PC-9 (cell line): ENCODE results near the gene PABPC1L. TPM values are rescaled to one million over a fixed set of nuclear protein-coding genes. Genes with fewer than 3 reads are reported as not detected.

Experiments
- BruUV-seq: library from RNA; stranded (reverse); fragments of 400-500 nt; replicated peaks from 2 replicates; lab custom pipeline; 2021; lab: Mats Ljungman, UMichigan
- CTCF ChIA-PET: fragments of 300-600 bp; sonication (Branson Sonifier 250); formaldehyde crosslinking; loops from one replicate; lab custom pipeline; 2022; ENCODE audit warnings: antibody characterized with exemption; lab: Charles Lee
- POLR2A ChIA-PET: fragments of 300-600 bp; sonication (Branson Sonifier 250); formaldehyde crosslinking; loops from one replicate; lab custom pipeline; 2022; ENCODE audit warnings: antibody characterized with exemption; ENCODE audit not compliant: unreplicated experiment; lab: Charles Lee
- DNase-seq, 2 experiments: peaks; one replicate each; pipeline versions ENCODE4 v3.0.0 to v3.0.0-alpha.2; 2015 to 2022; ENCODE audit warnings: mixed read lengths in 1 of 2
- H2AFZ ChIP-seq: fragments of 200-600 bp; sonication (generic); 2 replicates; pipeline ENCODE4 v1.8.1; 2017; ENCODE audit warnings: antibody characterized with exemption
- H3F3A ChIP-seq: fragments of 200-600 bp; sonication (generic); 2 replicates; pipeline ENCODE4 v1.8.1; 2017; ENCODE audit warnings: antibody characterized with exemption, mild to moderate bottlenecking, low read depth; ENCODE audit not compliant: insufficient read depth
- H3K27ac ChIP-seq: fragments of 200-600 bp; sonication (generic); 2 replicates; pipeline ENCODE4 v1.6.1; 2016; ENCODE audit warnings: mixed run types
- H3K27me3 ChIP-seq: fragments of 200-600 bp; sonication (generic); 2 replicates; pipeline ENCODE4 v1.6.1; 2016; ENCODE audit warnings: low read depth, mixed run types; ENCODE audit not compliant: insufficient read depth
- H3K36me3 ChIP-seq: fragments of 200-600 bp; sonication (generic); 2 replicates; pipeline ENCODE4 v1.6.1; 2016; ENCODE audit warnings: low read depth, mixed run types
- H3K4me1 ChIP-seq: fragments of 200-600 bp; sonication (generic); replicated peaks from 2 replicates; pipeline ENCODE4 v1.6.1; 2016; ENCODE audit warnings: mixed run types; ENCODE audit not compliant: insufficient read depth
- H3K4me2 ChIP-seq: fragments of 200-600 bp; sonication (generic); 2 replicates; pipeline ENCODE4 v1.6.1; 2017; ENCODE audit warnings: mixed run types
- H3K4me3 ChIP-seq: fragments of 200-600 bp; sonication (generic); 2 replicates; pipeline ENCODE4 v1.6.1; 2016; ENCODE audit warnings: mixed run types
- H3K79me2 ChIP-seq: fragments of 200-600 bp; sonication (generic); 2 replicates; pipeline ENCODE4 v1.6.1; 2017; ENCODE audit warnings: low read depth, mixed run types
- H3K9me2 ChIP-seq: fragments of 200-600 bp; sonication (generic); 2 replicates; pipeline ENCODE4 v1.8.1; 2017; ENCODE audit warnings: mild to moderate bottlenecking; ENCODE audit not compliant: insufficient read depth
- H3K9me3 ChIP-seq: fragments of 200-600 bp; sonication (generic); 2 replicates; pipeline ENCODE4 v1.8.1; 2016; ENCODE audit warnings: low read depth; ENCODE audit not compliant: insufficient read depth
- H4K20me1 ChIP-seq: fragments of 200-600 bp; sonication (generic); 2 replicates; pipeline ENCODE4 v1.8.1; 2017; ENCODE audit not compliant: insufficient read depth
- EZH2 ChIP-seq: fragments of 200-600 bp; sonication (generic); IDR thresholded peaks from 2 replicates; pipeline ENCODE4 v1.8.0; 2017; ENCODE audit warnings: antibody characterized with exemption, low read depth
- intact Hi-C: fragments of 100-400 bp; cut with micrococcal nuclease; formaldehyde crosslinking; loops from one replicate; pipeline ENCODE4 v1.10.0; 2022; ENCODE audit not compliant: unreplicated experiment
- total RNA-seq: library from RNA; stranded (reverse); gene quantifications from 2 replicates; pipeline ENCODE4 v1.2.3, GENCODE V29; 2021
- TF ChIP-seq, protein P1 (sequence below): fragments of 200-600 bp; sonication (generic); conservative IDR thresholded peaks from 2 replicates; pipeline ENCODE4 v1.6.1; 2017; ENCODE audit warnings: mixed run types, antibody characterized with exemption, mild to moderate bottlenecking, moderate library complexity

The PABPC1L gene
- total RNA-seq, 1 experiment from 2014 or later = 132 TPM

DNA sequence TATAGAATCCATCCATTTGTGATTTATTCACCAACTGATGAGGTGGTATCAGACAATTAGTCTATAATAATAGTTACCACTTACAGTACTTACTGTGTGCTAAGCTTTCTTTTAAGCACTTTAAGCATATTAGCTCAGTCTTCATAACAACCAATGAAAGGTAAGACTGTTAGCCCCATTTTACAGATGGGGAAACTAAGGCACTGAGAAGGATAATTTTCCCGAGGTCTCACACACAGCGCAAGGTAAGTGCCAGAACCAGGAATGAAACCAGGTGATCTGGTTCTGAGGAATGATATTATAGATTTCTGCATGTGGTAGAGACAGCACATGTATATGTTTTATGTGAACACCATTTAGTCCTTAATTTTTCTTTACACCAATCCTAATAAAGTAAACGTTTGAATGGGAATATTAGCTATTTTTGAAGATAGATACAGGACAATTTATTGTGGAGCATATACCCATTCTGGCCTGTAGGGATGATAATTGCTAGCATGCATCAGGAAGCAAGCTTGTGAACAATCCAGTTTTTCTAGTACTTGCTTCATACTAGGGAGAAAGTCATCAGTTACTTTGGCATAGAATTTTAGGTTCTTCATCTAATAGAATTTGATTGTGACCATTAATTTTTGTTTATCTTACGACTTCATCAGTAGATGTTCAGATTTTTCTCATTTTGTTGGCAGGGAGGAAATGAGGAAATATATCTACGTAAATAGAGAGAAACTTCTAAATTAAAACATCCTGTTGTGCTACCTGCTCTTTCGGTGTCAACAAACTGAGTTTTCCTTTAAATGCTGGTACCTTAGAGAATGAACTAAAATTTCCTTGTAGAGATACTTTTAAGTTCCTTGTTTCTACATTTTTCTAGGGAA, 21.4 kb upstream of the PABPC1L start:
- Histone ChIP-seq H3K9me2 (no peaks in the 10 kb centered on the region), H3F3A (peaks cover 33% of the 10 kb centered on the region), H3K4me1 (peaks cover 42% of the 10 kb centered on the region), H4K20me1 (peaks cover 75% of the 10 kb centered on the region), H3K27ac (0 out of 2 replicates have a peak overlapping the region, but pooled peaks have one; percentile 14), H3K36me3 (peaks cover 39% of the 10 kb centered on the region; the same call in 1 of the 2 replicates), H3K4me3 (peak overlapping the region; percentile 94), H3K4me2 (peak overlapping the region; percentile 95), H3K79me2 (peaks cover 79% of the 10 kb centered on the region), H2AFZ (no peak overlapping the region), H3K9me3 (no peaks in the 10 kb centered on the region), H3K27me3 (no peaks in the 10 kb centered on the region)
- BruUV-seq = no TSS peak
- intact Hi-C loops = no loop called here
- POLR2A ChIA-PET = interaction anchor here (0.5 to 0.7 kb wide), 3 partner anchors 14 to 1428 kb away, joined by 3 to 23 read pairs (median 3); no protein-coding TSS in a partner anchor
- DNase-seq = peak; percentile 12 to 87
- CTCF ChIA-PET = no interaction called here
- TF ChIP-seq EZH2 = no peak
- TF ChIP-seq, protein P1, sequence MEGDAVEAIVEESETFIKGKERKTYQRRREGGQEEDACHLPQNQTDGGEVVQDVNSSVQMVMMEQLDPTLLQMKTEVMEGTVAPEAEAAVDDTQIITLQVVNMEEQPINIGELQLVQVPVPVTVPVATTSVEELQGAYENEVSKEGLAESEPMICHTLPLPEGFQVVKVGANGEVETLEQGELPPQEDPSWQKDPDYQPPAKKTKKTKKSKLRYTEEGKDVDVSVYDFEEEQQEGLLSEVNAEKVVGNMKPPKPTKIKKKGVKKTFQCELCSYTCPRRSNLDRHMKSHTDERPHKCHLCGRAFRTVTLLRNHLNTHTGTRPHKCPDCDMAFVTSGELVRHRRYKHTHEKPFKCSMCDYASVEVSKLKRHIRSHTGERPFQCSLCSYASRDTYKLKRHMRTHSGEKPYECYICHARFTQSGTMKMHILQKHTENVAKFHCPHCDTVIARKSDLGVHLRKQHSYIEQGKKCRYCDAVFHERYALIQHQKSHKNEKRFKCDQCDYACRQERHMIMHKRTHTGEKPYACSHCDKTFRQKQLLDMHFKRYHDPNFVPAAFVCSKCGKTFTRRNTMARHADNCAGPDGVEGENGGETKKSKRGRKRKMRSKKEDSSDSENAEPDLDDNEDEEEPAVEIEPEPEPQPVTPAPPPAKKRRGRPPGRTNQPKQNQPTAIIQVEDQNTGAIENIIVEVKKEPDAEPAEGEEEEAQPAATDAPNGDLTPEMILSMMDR = peak; percentile 72

DNA sequence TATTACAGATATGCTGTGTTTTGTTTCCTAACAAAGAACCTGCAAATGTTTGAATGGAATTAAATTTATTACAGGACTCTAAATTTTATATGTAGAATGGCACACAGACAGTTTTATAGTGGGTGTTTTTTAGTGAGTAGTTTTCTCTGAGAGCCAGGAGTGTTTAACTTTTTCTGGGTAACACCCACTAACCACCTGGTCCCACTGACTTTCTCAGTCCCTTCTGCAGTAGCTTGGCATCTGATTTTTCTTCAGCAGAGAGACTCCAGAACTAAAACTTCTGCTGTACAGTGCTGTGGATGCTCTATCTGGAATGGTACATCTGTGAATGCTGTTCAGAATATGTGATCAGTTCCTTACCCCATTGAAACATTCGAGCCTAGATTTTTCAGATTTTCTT, 18.0 kb upstream of the PABPC1L start:
- Histone ChIP-seq H3K36me3 (peaks cover 50% of the 10 kb centered on the region; the same call in 1 of the 2 replicates), H3K27me3 (no peaks in the 10 kb centered on the region), H4K20me1 (peaks cover 100% of the 10 kb centered on the region), H2AFZ (no peak overlapping the region), H3K4me2 (no peak overlapping the region), H3K4me3 (no peak overlapping the region), H3K27ac (no peak overlapping the region), H3F3A (peaks cover 32% of the 10 kb centered on the region), H3K4me1 (peaks cover 41% of the 10 kb centered on the region), H3K9me3 (no peaks in the 10 kb centered on the region), H3K79me2 (peaks cover 100% of the 10 kb centered on the region), H3K9me2 (no peaks in the 10 kb centered on the region)
- POLR2A ChIA-PET = no interaction called here
- BruUV-seq = no TSS peak
- no peak for DNase-seq
- intact Hi-C loops = no loop called here
- TF ChIP-seq EZH2 = no peak
- TF ChIP-seq, protein P1 = no peak
- CTCF ChIA-PET = no interaction called here

DNA sequence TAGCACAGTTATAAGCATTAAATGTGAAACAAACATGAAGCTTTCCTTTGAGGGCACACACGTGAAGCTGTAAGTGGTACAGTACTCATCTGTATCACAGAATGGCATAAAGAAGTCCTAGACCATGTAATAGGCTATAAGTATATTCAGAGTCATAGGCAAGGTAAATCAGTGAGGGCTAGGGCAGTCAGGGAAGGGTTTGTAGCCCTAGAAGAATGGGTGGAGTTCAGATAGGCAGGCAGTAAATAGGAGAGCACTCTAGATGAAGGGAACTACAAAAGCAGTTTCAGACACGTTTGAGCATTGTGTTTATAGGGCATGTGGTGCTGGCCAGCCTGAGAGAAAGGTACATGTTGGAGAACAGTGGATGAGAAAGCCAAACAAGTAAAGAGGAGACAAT, 14.9 kb upstream of the PABPC1L start:
- intact Hi-C loops = no loop called here
- no peak overlapping the region for H3K4me3 ChIP-seq
- no peak overlapping the region for H2AFZ ChIP-seq
- peaks cover 100% of the 10 kb centered on the region for H4K20me1 ChIP-seq
- no peaks in the 10 kb centered on the region for H3K9me2 ChIP-seq
- H3K27me3 ChIP-seq = no peaks in the 10 kb centered on the region
- DNase-seq = no peak
- H3K4me1 ChIP-seq = peaks cover 11% of the 10 kb centered on the region
- POLR2A ChIA-PET = no interaction called here
- CTCF ChIA-PET = no interaction called here
- H3F3A ChIP-seq = peaks cover 16% of the 10 kb centered on the region
- H3K4me2 ChIP-seq = no peak overlapping the region
- BruUV-seq = no TSS peak
- peaks cover 35% of the 10 kb centered on the region for H3K36me3 ChIP-seq
- TF ChIP-seq, protein P1 = no peak
- no peak for TF ChIP-seq EZH2
- H3K27ac ChIP-seq = no peak overlapping the region
- peaks cover 100% of the 10 kb centered on the region for H3K79me2 ChIP-seq
- no peaks in the 10 kb centered on the region for H3K9me3 ChIP-seq
